Activated CD4-positive, alpha-beta T cell treated with anti-CD3 and anti-CD28 coated beads for 4 hours (primary cell): ENCODE data around the gene OR10D3.
"Not testable (repeated sequence)": the region's sequence is repeated elsewhere in the genome, so short reads cannot be mapped to it uniquely, and the experiment has no call there.

ENCODE experiments used
- DNase-seq, 2 donors: peaks; one replicate each; pipeline ENCODE4 v3.0.0-alpha.2; 2020

The OR10D3 gene

DNA sequence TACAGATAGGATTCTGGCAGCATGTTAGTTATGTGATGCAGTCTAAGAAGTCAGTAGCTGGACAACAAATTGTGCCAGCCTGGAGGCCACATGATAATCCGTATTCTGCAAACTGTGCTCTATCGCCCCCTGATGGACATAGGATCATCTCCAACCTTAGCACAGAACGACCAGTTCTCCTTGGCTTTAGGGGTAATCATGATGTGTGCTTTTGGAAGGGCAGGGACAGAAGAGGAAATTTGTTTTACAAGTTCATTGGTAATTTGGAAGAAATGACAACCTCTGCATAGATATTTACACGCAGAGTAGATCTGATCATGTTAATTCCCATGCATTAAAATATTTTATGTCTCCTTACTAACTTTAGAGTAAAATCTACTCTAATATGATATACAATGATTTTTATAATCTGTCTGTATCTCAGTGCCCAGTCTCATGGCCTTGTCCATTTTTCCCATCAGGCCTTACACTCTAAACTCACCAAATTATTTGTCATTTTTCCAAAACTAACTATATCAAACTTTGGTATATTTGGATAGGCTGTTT is 12.1 kb downstream of the OR10D3 start:
- peak; percentile 26 for DNase-seq

GRCh38 chr11:124197999-124198398 is 14.9 kb downstream of the OR10D3 start:
- DNase-seq, result no peak

- DNase-seq, result no peak
Measured at GRCh38 chr11:124198897-124199296, 15.8 kb downstream of the OR10D3 start.

DNA sequence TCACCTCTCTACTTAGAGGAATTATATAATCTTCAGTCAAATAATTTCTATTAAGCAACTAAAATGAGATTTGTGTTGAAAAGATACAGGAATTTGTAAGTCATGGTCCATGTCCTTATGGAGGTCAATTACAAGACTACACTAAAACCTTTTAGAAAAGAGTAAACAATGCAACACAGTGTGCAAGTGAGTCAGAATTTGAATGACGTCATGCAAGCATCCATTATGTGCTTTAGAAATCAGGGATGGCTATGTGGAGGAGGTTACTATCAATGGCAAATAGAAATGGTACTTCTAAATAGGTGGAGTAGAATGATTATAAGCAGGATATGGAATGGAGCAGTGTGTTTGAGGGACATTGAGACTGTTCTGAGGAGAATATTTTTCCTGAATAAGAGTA is 16.6 kb downstream of the OR10D3 start:
- no peak for DNase-seq

DNA sequence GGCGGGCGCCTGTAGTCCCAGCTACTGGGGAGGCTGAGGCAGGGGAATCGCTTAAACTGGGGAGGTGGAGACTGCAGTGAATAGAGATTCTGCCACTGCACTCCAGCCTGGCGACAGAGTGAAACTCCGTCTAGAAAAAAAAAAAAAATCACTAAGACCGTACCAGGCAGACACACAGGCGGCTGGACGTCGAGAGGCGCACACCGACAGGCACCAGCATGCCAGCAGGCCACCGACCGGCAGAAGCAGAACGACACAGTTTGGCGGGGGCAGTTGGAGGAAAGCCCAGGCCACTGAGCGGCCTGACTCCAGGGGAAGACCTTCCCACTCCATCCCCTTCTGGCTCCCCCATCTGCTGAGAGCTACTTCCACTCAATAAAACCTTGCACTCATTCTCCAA is 17.5 kb downstream of the OR10D3 start:
- no peak for DNase-seq

DNA sequence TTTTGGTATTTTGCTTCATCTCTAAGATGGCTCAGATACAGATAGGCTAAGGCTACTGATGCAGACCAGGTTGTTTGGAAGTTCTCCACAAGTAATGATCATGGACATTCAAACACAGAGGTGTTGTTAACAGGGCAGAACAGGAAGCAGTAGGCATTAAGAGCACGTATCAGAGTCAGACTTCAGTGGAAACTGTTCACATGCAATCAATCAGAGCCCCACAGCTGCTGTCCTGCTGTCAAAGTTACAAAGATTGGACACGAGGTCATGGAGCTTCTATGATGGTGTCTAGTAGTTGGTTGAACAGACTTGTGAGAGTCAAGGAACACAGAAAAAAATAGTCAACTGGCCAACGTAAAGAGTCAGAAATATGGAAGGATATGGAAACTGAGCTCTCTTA is 19.8 kb downstream of the OR10D3 start:
- no peak for DNase-seq

GRCh38 chr11:124204008-124204407 is 20.9 kb downstream of the OR10D3 start:
- DNase-seq, result no peak

GRCh38 chr11:124207102-124207792 is 24.1 kb downstream of the OR10D3 start:
- no peak for DNase-seq

DNA sequence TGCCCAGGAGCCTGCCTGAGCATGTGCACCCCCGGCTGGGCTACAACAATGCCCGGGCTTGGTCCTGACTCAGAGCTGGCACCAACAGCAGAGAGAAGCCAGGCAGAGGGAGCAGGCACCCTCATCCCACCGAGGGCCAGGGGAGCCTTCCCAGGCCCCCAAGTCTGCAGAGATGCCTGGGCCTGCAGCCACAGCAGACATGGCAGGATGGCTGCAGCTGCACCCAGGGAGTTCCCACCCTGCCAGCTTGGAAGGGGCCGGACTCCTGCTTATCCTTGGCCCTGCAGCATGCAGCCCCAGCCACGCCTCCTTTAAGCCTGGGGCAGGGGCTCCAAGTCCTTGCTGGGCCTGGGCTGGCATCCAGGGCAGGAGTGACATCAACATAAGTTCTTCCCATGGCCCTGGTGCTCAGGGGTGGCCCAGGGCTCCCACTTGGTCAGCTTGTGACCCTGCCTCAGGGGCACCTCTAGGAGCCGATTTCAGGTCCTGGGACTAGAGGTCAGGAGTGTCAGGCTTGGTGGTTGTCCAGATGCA is 26.7 kb downstream of the OR10D3 start:
- no peak for DNase-seq

GRCh38 chr11:124210421-124210820 is 27.3 kb downstream of the OR10D3 start:
- DNase-seq, result no peak

GRCh38 chr11:124211321-124211720 is 28.2 kb downstream of the OR10D3 start:
- DNase-seq, result no peak

DNA sequence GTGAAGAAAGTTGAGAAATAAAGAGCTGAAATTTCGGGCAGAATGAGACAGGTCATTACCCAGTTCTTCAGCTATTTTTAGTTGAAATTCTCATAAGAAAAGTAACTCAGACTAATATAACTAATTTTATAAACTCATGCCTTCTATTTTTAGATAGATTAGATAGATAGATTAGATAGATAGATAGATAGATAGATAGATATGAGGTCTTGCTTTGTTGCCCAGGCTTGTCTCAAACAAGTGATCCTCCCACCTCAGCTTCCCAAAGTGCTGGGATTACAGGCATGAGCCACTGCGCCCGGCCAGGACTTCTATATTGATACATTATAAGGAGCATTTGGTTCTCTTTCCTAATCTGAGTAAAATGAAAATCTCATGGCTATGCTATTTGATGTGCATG is 30.9 kb downstream of the OR10D3 start:
- no peak for DNase-seq

- DNase-seq, result no peak
Measured at GRCh38 chr11:124219126-124219525, 36.0 kb downstream of the OR10D3 start.

GRCh38 chr11:124222407-124222806 is 39.3 kb downstream of the OR10D3 start:
- no peak for DNase-seq

DNA sequence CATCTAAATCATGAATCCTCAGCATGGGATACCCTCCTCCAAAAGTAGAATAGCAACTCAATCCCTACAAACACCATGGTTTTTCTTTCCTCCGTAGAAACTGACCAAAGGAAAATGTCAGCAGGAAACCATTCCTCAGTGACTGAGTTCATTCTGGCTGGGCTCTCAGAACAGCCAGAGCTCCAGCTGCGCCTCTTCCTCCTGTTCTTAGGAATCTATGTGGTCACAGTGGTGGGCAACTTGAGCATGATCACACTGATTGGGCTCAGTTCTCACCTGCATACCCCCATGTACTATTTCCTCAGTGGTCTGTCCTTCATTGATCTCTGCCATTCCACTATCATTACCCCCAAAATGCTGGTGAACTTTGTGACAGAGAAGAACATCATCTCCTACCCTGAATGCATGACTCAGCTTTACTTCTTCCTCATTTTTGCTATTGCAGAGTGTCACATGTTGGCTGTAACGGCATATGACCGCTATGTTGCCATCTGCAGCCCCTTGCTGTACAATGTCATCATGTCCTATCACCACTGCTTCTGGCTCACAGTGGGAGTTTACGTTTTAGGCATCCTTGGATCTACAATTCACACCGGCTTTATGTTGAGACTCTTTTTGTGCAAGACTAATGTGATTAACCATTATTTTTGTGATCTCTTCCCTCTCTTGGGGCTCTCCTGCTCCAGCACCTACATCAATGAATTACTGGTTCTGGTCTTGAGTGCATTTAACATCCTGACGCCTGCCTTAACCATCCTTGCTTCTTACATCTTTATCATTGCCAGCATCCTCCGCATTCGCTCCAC is 41.7 kb downstream of the OR10D3 start:
- DNase-seq, result not testable (repeated sequence)

DNA sequence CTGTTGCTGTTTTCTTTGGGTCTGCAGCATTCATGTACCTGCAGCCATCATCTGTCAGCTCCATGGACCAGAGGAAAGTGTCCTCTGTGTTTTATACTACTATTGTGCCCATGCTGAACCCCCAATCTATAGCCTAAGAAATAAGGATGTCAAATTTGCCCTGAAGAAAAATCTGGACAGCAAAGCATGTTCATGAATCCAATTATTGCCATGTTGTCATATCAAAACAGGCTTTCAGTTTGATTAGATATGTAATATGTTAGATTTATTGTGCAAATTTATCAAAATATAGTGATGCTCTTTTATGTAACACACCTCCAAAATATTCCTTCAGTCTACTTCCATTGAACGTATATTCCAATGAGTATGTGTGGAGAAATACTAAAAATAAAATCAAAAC is 42.3 kb downstream of the OR10D3 start:
- DNase-seq, result no peak

DNA sequence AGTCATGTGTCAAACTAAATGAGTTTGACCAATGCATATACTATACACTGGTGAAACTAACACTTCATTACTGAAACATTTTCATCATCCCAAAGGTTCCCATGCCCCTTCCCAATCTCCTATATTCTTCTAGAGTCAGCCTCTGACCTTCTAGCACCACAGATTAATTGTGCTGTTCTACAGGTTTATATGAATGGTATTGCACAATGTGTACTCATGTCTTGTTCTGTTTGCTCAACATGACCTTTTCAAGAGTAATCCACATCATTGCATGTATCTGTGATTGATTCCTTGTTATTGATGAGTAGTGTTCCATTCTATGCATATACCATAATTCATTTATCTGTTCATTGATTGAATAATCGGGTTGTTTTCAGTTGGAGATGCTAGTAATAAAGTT is 50.2 kb downstream of the OR10D3 start:
- DNase-seq, result no peak
